SIG-M5 (cell line): ENCODE data around the gene ZNF101.

Experiments
- DNase-seq: peaks from one replicate; lab custom pipeline; 2025; lab: John Stamatoyannopoulos, UW

The ZNF101 gene

DNA sequence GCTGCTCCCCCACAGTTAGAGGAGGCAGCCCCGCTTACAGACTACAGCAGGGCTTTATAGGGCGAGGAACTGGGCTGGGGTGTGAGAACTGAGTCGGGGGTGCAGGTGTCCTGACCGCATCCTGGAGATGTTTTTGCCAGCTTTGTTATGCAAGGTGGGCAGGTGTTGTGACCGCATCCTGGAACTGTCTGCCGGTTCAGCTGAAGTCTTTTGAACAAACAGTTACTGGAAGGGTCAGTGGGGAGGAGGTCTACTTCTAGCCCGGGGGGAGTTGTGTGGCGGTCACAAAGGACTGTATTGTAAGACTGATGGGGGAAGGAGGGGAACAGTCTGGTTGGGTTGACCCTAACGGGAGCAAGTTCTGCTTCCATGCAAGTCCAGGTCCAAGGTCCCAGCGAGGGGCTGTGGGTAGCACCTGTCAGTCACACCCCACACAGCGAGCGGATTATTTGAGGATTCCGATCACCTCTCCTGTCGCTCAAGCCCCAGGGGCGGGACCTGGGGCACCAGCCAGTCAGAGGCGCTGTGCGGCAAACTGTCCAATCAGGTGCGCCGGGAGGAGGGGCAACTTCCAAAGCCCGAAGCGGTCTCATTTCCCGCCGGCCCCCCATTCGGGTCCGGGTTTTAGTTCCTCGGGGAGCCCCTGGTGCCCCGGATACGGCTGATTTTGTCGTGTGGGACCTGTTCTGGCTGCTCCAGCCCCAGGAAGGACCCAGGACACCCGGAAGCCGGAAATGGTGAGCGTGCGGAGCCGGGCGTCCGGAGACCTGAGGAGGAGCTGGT lies at the start of gene ZNF101:
Gene ZNF101, plus strand, starts transcription at position 610 of the 783 bp plus-strand sequence. Its CDS starts 125 bp downstream, at position 735.
- DNase-seq, result peak; percentile 46

DNA sequence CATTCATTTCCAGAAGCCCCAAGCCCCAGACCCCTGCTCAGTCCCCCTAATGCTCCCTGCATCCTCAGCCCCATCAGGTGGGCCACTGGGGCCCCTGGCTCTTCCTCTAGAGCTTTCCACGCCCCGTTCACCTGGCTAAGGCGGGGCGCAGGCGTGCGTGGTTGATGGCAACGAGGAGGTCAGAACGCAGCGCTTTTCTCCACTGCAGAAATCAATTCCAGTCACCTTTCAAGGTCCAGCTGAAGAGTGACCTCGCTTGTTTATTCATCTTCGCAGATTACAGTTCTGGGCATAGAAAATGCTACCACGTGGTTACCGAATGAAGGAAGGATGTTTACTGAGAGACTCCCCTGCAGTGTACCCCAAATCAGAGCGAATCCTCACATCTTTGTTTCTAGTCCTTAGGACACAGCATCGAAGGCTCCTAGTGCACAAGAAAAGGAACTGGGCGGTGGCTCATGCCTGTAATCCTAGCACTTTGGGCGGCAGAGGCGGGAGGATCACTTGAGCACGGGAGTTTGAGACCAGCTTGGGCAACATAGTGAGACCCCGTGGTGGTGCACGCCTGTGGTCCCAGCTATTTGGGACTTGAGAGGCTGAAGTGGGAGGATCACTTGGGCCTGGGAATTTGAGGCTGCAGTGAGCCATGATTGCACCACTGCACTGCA lies 49.3 kb upstream of the ZNF101 start:
- DNase-seq, result no peak

DNA sequence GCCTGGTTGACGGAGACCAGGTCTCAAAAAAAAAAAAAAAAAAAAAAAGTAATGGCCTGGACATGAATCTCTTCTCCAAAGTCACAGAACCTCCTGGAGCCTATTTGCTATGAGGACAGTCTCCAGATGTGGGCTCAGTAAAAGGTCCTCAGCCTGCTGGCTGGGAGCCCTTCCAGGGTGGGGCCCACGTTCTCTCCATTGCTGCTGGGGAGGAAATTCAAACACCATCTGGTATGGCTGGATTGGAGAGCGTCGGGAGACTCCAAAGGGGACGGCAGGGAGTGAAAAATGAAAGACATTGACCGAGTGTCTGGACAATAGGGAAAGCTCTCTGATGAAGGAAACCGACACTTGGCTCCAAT lies 48.8 kb upstream of the ZNF101 start:
- no peak for DNase-seq

DNA sequence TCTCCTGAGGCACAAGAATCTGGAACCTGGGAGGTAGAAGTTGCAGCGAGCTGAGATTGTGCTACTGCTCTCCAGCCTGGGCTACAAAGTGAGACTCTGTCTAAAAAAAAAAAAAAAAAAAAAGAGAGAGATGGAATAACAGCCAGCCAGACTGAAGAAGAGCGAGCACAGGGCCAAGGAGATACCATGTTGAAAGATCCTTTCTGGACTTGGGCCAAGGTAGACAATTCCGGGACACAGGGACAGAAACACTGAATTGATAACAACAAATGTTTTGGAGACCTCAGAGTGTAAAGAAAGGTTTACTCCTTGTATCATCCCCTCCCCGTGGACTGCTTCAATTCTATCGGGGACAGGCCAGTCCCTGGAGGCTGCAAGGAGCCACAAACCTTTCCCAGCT lies 45.3 kb upstream of the ZNF101 start:
- DNase-seq, result no peak

DNA sequence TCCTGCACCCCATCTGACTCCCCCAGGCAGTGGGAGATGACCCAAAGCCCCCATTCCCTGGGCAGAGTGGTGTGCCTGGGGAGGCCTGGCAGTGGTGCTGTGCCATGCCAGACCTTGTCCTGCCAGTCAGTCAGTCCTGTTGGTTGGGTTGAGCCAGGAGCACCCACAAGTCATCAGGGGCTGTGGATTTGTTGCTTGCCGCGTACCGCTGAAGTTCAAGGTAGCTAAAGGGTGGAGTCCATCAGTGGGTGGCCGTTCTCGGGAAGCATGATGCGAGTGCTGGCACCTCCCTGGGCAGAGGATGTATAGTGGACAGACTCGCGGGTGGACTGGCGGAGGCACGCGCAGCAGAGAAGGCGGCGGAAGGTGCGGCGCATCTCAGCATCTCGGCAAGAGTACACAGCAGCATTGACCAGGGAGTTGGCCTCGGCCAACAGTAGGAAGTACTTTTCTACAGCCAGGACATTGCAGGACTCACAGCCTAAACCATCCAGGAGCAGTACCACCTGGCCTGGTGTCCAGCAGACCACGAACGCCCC lies 44.5 kb upstream of the ZNF101 start:
- DNase-seq, result no peak

DNA sequence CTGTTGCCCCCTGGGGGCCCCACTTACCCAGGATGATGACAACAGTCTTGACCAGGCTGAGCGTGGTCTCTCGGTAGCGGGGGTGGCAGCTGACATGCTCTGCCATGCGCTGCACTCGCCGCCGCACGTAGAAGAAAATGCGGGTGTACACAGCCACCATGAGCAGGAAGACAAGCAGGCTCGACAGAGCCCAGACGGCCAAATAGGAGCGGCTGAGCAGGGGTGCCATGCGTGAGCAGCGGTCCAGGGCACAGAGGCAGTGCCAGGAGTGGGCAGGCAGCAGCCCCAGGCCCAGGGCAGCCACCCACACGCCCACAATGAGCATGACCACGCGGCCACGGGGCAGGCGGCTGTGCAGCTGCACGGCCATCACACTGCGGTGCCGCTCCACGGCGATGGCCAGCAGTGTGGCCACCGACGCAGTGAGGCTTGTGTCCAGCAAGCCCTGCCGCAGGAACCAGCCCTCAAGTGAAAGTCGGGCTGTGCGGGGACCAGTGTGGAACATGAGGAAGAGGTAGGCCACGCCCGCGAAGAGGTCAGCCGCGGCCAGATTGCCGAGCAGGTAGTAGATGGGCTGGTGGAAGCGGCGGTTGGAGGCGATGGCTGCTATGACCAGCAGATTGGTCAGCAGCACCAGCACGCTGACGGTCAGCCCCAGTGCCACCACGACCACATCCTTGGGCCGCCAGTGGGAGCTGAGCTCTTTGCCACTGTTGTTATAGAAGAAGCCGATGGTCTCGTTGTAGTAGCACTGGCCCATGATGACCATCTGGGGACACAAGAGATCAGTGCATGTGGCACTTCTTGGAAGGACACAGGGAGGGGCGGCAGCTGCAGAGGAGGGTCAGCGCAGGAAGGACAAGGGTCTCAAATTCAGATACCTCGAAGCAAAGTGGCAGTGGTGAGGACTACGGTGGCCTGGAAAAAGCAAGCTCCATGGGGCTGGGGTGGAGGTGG lies 41.8 kb upstream of the ZNF101 start:
- no peak for DNase-seq

DNA sequence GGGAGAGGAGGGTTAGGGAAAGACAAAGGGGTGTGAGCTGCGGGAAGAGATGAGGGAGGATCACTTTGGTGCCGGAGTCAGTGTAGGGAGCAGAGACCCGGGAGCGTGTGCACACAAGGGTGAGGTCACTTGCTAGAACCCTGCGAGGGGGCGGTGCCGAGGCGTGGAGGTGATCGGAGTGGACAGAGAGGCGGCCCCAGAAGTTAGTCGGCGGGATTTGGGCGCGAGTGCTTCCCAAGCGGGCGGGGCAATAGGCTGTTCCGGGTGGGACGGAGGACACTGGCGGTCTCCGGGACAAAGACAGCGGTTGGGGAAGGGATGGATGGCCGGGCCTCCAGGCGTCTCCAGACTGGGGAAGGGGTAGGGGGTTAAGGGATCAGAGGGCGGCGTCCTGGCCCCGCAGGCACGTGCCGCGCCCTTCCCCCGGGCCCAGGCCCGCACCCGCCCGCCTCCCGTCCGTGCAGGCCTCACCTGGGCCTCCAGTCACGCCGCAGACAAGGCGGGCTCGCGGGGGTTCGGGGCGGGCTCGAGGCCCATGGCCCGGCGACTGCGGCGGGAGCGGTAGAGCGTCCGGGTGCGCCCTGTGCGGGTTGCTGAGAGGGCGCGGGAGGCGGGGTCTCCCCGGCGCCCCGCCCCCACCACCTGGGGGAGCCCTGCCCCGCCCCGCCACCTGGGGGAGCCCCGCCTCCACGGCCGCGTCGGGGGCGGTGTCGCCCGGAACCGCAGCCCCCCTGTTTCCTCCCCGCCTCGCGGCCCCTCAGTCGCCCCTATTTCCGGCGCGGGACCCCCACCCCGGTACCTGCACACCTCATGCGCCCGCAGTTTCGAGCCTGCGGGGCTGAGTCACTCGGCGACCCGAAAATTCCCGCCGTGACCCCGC lies 40.8 kb upstream of the ZNF101 start, which contains the start of gene LPAR2:
Gene LPAR2, minus strand, starts transcription at position 600 of the 880 bp plus-strand sequence. CDS start 945 bp downstream, outside the sequence.
- DNase-seq, result no peak

DNA sequence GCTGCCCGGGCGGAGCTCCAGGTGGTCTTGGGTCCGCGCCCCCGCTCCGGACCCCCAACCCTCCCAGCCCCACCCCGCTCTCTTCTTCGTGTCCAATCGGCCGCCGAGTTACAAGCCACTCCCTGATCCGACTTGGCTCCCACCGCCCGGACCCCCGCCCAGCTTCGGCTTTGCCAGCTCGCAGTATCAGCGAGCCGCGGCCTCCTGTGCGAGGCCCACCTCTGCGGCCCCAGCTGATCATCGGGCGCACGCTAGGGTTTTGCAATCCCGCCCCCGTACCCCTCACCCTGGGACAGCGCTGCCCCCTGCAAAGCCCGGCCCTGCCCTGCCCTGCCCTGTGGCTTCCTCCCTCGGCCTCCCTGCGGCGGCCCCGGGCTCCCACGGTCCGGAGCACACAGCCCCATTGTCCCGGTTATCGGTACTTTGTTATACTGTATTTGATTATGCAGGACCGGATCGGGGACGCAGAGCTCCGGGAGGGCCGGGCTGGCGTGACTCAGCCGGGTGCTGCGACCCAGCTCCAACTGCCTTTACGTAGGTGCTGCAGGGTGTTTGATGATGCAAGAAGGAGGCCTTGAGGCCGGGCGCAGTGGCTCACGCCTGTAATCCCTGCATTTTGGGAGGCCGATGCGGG lies 40.0 kb upstream of the ZNF101 start:
- DNase-seq, result no peak

DNA sequence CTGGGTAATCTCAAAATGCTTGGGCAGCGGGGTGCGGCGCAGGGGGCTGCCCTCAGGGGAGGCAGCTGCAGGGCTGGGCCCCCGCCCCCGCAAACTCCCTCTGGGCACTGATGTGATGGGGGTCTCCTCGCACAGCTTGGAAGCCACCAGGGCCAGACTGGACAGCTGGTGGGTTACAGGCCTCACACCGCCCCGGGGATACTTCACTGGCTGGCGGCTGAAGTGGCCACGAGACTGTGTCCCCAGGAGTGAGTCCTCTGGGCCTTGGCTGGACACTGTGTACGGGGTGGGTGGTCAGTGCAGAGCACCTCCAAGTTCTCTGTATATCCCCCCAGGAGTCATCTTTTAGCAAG lies 38.6 kb upstream of the ZNF101 start:
- DNase-seq, result no peak

DNA sequence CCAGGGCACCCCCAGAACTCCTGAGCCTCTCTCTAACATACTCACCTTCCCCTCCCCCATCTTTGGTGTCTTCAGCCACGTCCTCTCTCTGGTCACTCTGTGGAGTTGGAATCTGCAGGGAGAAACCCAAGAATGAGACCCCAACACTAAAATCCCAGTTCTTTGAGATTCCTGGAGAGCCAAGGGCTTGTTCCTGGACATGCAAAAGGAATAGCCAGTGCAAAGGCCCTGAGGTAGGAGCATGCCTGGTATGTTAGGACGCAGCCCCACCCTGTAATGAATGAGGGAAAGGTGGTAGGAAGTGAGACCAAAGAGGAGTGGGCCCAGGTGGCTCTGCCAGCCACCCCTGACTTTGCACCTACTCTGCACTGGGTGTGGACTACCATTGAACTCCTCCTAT lies 38.2 kb upstream of the ZNF101 start:
- no peak for DNase-seq

DNA sequence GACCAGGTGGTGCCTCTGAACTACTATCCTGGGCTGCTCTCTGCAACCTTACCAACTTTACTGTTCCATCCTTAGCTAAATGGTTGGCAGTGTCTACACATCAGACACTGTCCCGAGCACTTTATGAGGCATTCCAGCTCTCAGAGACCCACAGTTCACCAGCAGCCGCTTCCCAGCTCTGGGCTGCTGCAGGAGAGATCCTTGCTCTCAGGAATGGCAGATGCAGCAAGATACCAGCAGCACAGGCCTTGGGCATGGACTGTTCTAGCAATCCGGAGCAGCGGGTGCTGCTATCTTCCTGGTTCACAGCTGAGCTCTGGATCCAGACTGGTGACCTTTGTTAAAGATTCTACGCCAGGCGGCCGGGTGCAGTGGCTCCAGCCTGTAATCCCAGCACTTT lies 37.3 kb upstream of the ZNF101 start:
- no peak for DNase-seq

DNA sequence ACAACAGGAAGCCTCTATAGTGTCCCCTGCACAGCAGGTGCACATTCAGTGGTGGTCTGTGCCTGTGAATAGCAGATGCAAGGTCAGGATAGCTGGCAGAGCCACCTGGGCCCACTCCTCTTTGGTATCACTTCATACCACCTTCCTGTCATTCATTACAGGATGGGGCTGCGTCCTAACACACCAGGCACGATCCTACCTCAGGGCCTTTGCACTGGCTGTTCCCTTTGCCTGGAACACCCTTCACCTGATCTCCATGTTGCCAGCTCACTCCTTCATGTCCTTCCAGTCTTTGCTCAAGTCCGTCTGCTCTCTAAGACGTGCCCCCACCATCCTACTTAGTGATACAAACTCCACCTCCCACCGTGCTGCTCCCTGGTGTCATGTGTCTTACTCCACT lies 36.0 kb upstream of the ZNF101 start:
- no peak for DNase-seq

DNA sequence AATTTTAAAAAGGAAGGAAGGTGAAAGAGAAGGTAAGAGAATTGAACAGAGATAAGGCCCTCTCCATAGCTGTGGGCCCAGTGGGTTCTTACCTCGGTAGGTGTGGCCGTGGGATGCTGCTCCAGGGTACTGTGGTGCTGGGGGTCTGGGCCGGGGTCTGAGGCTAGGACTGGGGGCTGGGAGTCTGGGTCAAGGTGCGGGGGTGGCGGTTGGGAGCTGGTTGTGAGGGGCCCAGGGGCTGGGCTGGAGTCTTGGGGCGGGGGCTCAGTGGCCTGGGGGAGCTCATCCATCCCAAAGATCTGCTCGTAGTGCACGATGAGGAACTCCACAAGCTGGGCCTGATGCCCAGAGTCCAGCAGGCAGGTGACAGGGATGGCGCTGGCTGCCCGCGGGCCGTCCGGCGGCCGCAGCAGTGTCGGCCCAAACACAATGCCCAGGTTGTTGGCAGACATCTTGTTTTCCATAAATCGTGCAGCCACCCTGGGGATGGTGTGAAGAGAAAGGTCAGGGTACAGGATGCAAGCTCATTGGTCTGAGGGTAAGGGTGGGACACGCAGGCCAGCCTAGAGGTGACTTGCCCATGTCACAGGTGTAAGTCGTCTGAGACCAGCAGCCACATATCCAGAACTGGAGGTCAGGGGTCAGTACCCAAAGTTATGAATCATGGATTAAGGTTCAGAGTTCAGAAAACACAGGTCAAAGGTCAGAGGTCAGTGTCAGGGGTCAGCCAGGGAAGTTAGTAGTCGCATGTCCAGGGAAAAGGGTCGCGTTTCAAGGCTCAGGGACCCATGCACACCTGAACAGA lies 34.7 kb upstream of the ZNF101 start:
- DNase-seq, result no peak

DNA sequence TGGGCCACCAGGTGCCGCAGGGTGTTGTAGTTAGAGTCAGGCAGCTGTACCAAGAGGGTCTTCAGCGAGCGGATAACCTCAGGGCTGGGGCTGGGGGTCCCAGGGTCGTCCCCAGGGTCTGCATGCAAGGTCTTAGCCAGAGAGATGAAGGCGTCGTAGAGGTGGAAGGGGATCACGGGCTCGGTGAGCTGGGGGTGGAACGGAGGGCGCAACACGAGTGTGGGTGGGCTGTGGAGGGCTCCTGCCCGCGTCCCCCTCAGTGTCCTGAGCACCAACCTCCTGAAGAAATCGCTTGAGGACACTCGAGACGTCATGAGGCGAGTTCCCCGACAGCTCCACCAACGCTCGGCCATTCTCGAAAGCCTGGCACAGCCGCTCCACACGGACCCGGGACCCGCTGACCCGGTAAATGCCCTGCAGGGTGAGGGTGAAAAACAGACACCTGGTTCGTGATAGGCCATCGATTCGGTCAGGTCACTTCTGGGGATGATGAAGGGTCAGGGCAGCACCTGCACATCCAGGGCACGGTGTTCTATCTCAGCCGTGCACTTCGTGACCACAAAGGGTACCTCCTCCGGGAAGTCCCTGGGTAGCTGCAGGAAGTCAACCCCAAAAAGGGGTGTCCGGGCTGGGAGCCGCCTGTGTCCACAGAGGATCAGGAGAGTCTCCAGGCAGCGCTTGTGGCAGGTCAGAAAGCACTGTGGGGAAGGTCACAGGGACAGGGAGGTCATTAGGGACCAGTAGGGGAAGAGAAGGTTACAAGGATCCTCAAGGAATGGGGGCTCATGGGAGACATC lies 33.9 kb upstream of the ZNF101 start:
- no peak for DNase-seq

DNA sequence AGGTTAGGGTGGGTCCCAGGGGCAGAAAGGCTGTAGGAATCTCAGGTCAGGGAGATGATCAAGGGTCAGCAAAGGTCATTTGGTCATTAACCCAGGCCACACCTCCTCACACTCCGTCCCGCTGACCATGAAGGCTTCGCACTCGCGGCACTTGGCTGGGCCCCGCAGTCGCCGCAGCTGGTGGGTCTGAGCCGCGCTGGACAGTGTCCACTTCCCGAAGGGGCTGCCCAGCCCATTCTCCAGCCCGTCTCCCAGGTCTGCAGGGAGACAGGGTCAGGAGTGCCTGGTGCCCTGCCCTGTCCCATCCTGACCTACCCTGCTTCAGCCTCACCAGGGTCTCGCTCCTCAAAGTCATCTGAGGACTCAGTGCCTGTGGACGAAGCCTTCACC lies 33.3 kb upstream of the ZNF101 start:
- no peak for DNase-seq

DNA sequence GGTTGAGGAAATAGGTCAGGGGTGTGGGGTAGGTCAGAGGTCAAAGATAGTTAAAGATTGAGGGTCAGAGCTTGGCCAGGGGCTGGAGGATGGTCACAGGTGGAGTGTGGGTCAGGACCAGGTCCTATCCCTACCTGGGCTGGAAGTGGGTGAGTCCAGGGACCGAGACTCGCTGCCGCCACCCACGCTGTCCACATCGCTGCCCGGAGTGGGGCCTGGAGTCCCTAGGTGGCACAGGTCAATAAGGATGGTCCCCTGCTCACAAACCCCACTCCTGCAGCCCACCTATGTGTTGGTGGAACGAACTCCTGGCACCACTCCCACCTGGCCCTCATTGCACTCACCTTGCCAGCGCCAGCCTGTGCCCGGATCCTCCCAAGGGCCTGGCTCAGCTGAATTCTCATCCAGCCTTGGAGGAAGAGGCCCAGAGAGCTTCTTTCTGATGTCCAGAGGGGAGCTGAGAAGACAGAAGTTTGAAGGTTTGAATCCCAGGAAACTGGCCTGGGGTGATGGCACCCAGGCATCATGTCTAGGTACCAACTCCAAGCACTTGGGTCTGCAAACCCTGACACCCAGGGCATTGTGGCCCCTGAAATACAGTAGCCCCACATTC lies 32.0 kb upstream of the ZNF101 start:
- DNase-seq, result no peak

DNA sequence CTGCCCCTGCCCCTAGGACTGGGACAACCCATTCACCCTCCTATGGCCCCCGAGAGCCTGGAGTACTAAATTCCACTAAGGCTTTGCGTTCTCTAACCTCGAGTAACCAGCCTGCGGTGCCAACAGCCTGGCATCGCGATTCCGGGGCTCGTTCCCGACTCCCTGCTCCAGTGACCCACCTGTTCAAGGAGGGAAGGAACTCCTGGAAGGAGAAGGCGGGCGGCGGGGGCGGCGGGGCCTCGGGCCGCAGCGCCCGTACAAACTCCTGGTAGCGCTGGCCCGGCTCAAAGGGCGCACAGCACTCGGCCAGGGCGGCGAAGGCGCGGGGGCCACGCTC lies 31.5 kb upstream of the ZNF101 start:
- DNase-seq, result no peak

DNA sequence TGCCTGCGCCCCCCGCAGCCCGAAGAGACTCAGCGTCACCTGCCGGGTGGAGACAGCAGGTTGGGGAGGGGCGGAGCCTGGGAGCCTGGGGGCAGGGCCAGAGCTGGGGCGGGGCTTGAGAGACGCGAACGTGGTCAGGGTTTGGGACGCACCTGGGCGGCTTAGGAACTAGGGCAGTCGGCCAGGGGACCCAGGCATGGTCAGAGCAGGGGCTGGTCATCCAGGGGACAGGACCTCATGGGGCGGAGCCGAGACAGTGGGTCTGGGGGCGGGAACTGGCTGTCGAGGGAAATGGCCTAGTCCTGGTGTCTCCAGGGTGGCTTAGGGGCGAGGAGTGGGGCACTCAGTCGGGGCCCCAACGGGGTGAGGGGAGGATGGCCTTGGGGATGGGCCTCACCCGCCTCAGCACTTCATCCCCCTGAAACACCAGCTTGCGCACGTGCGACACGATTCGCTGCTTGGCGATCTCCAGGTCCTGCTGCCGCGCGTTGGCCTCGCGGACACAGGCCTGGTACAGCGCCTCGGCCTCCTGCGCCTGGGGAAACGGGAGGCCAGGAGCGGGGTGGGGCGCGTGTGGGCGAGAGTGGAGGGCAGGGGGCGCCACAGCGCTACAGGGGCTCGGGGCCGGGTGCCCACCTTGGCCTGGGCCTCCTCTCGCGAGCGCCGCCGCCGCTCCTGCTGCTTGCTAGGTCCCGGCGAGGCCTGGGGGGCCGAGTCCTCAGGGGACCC lies 31.0 kb upstream of the ZNF101 start:
- no peak for DNase-seq
